Mucosa of rectum (tissue), 2 donors: ENCODE data around the gene DCBLD1.

Experiments
- H3K27ac ChIP-seq, 2 donors: one replicate each; pipeline ENCODE4 v1.7.0; 2013; ENCODE audit warnings: inconsistent platforms in 2 of 2, low read depth in 2 of 2, low read length in 2 of 2
- H3K27me3 ChIP-seq, 2 donors: one replicate each; pipeline ENCODE4 v1.7.0; 2013; ENCODE audit warnings: low read length in 2 of 2; ENCODE audit not compliant: control insufficient read depth in 2 of 2, insufficient read depth in 2 of 2
- H3K36me3 ChIP-seq, 2 donors: one replicate each; pipeline ENCODE4 v1.7.0; 2013; ENCODE audit warnings: low read length in 2 of 2; ENCODE audit not compliant: control insufficient read depth in 2 of 2, insufficient read depth in 2 of 2
- H3K4me1 ChIP-seq, 2 donors: one replicate each; pipeline ENCODE4 v1.7.0; 2013; ENCODE audit warnings: low read length in 2 of 2, mild to moderate bottlenecking in 1 of 2; ENCODE audit not compliant: control insufficient read depth in 2 of 2, insufficient read depth in 2 of 2
- H3K4me3 ChIP-seq, 2 donors: one replicate each; pipeline ENCODE4 v1.7.0; 2013; ENCODE audit warnings: low read length in 2 of 2
- H3K9ac ChIP-seq, 2 donors: one replicate each; pipeline ENCODE4 v1.7.0; 2013; ENCODE audit warnings: low read length in 2 of 2, low read depth in 1 of 2, mild to moderate bottlenecking in 1 of 2
- H3K9me3 ChIP-seq, 2 donors: one replicate each; pipeline ENCODE4 v1.7.0; 2013; ENCODE audit warnings: low read length in 2 of 2; ENCODE audit not compliant: control insufficient read depth in 2 of 2
- donor health status: healthy.
- donor health status: Normal muscosa, but diverticular disease.

DCBLD1 gene

DNA sequence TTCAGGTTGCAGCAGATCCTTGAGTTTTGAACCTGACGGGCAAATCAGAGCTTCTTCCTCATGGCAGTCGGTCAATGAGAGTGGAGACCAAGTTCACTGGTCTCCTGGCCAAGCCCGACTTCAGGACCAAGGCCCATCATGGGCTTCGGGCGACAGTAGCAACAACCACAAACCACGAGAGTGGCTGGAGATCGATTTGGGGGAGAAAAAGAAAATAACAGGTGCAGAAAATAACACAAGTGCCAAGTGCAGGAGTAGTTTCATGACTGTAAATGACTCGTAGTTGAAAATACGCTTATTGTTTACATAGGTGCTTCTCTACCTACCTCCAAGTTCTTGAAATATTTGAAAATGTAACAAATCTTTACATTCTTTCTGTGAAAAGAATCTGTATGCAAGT, 56.1 kb downstream of the DCBLD1 start:
- Histone ChIP-seq H3K9ac (no peak overlapping the region), H3K4me1 (no peaks in the 10 kb centered on the region), H3K36me3 (peaks cover 22 to 25% of the 10 kb centered on the region in 2 donors), H3K4me3 (no peak overlapping the region), H3K27me3 (no peaks in the 10 kb centered on the region), H3K27ac (no peak overlapping the region), H3K9me3 (no peaks in the 10 kb centered on the region)

- Histone ChIP-seq H3K4me1 (no peaks in the 10 kb centered on the region), H3K27me3 (no peaks in the 10 kb centered on the region), H3K9me3 (no peaks in the 10 kb centered on the region), H3K9ac (no peak overlapping the region), H3K27ac (no peak overlapping the region), H3K4me3 (no peak overlapping the region), H3K36me3 (peaks cover 30 to 33% of the 10 kb centered on the region in 2 donors)
These were observed 58.2 kb downstream of the DCBLD1 start for GRCh38 chr6:117540670-117541069.

- H3K4me3 ChIP-seq, result no peak overlapping the region
- H3K36me3 ChIP-seq, result peaks cover 31 to 38% of the 10 kb centered on the region in 2 donors
- H3K9ac ChIP-seq, result no peak overlapping the region
- no peaks in the 10 kb centered on the region for H3K4me1 ChIP-seq
- no peak overlapping the region for H3K27ac ChIP-seq
- no peaks in the 10 kb centered on the region for H3K27me3 ChIP-seq
- H3K9me3 ChIP-seq, result no peaks in the 10 kb centered on the region
These were observed 60.0 kb downstream of the DCBLD1 start for GRCh38 chr6:117542493-117542892.

DNA sequence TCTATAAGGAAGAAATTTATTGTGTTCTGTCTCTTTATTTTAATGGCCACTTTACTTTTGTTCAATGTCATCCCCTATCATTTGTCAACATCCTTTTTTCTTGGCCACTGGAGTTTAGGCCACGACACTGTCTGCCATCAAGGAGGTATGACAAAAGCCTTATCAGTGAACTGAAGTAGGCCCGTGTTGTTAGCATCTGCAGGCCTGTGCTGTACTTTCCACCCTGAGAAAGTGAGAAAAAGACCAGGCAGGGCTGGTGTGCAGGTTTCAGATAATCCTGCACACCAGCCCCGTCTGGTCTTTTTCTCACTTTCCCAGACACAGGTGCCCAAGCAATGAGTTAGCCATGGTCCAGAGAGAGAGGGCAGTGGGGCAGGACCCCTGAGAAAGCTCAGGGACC, 62.2 kb downstream of the DCBLD1 start:
- Histone ChIP-seq H3K4me1 (no peaks in the 10 kb centered on the region), H3K9ac (no peak overlapping the region), H3K27me3 (no peaks in the 10 kb centered on the region), H3K9me3 (no peaks in the 10 kb centered on the region), H3K4me3 (no peak overlapping the region), H3K36me3 (peaks cover 29 to 37% of the 10 kb centered on the region in 2 donors), H3K27ac (no peak overlapping the region)

DNA sequence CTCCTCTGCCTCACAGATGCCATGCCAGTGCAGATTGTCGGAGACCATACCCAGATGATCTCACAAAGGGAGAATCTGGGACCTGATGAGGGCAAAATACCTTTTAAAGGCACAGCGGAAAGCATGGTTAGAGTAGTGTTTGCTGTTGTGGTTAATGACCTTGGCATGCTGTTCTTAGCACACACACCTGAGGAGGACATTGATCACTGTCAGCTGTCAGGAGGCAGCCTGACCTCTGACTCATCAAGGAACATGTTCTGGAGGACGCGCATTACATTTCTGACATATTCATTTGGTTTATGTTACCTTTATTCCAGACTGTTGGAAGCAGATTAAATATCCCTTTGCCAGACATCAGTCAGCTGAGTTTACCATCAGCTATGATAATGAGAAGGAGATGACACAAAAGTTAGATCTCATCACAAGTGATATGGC, 62.7 kb downstream of the DCBLD1 start:
- Histone ChIP-seq H3K27ac (no peak overlapping the region), H3K27me3 (no peaks in the 10 kb centered on the region), H3K4me1 (no peaks in the 10 kb centered on the region), H3K4me3 (no peak overlapping the region), H3K36me3 (peaks cover 27 to 37% of the 10 kb centered on the region in 2 donors), H3K9ac (no peak overlapping the region), H3K9me3 (no peaks in the 10 kb centered on the region)

GRCh38 chr6:117546674-117547073, 64.2 kb downstream of the DCBLD1 start:
- peaks cover 18 to 31% of the 10 kb centered on the region in 2 donors for H3K36me3 ChIP-seq
- H3K4me3 ChIP-seq, result no peak overlapping the region
- H3K4me1 ChIP-seq, result no peaks in the 10 kb centered on the region
- no peak overlapping the region for H3K27ac ChIP-seq
- no peaks in the 10 kb centered on the region for H3K9me3 ChIP-seq
- H3K9ac ChIP-seq, result no peak overlapping the region
- H3K27me3 ChIP-seq, result no peaks in the 10 kb centered on the region

DNA sequence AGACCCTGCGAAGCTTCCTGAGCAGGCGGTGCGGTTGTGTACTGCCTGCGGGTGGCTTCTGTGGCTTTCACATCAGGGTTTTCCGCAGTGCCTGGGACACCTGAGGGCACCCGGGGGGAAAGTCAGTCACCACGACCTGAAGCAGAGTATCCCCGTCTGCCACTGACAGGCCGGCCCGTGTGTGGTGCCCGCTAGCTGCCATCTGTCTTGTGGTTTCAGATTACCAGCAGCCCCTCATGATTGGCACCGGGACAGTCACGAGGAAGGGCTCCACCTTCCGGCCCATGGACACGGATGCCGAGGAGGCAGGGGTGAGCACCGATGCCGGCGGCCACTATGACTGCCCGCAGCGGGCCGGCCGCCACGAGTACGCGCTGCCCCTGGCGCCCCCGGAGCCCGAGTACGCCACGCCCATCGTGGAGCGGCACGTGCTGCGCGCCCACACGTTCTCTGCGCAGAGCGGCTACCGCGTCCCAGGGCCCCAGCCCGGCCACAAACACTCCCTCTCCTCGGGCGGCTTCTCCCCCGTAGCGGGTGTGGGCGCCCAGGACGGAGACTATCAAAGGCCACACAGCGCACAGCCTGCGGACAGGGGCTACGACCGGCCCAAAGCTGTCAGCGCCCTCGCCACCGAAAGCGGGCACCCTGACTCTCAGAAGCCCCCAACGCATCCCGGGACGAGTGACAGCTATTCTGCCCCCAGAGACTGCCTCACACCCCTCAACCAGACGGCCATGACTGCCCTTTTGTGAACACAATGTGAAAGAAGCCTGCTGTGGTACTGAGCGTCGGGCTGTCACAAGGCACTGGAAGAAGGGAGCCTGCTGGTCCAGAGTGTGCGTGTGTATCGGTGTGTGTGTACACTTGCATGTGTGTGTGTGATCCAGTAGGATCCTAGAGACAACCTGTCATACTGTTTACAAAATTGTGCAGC, 65.5 kb downstream of the DCBLD1 start:
- peak overlapping the region in 1 of 2 donors; percentile 32 for H3K27ac ChIP-seq
- no peaks in the 10 kb centered on the region for H3K27me3 ChIP-seq
- H3K36me3 ChIP-seq, result peaks cover 18 to 28% of the 10 kb centered on the region in 2 donors
- no peaks in the 10 kb centered on the region for H3K4me1 ChIP-seq
- peak overlapping the region; percentile 46 to 60 for H3K4me3 ChIP-seq
- H3K9ac ChIP-seq, result peak overlapping the region in 1 of 2 donors; percentile 44
- H3K9me3 ChIP-seq, result no peaks in the 10 kb centered on the region

DNA sequence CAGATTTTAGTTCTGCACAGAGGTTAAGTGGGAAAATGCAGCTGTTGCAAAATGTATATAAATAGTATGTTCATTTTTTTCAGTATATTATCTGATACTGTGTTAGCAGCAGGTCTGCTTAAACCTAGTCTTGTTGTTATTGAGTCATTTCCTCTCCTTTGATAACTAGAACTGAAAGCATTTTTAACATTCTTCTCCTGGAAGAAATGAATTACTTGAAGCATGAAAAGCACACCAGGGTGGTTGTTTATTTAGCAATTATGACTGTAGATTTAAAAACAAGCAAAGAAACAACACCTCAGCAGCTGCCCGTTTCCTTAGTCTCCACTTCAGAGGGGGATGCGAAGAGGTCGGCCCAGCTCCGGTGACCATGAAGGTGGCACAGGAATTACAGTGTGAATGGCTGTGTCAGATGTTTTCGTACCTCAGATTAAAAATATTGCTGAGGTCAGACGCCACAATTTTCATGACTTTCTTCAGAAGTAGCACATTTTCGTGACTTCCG, 66.4 kb downstream of the DCBLD1 start:
- H3K9ac ChIP-seq, result no peak overlapping the region
- H3K27ac ChIP-seq, result no peak overlapping the region
- no peaks in the 10 kb centered on the region for H3K4me1 ChIP-seq
- no peaks in the 10 kb centered on the region for H3K9me3 ChIP-seq
- H3K36me3 ChIP-seq, result peaks cover 18 to 26% of the 10 kb centered on the region in 2 donors
- H3K4me3 ChIP-seq, result no peak overlapping the region
- no peaks in the 10 kb centered on the region for H3K27me3 ChIP-seq

- H3K36me3 ChIP-seq, result peaks cover 15 to 26% of the 10 kb centered on the region in 2 donors
- H3K27me3 ChIP-seq, result no peaks in the 10 kb centered on the region
- no peak overlapping the region for H3K4me3 ChIP-seq
- no peak overlapping the region for H3K27ac ChIP-seq
- H3K9ac ChIP-seq, result no peak overlapping the region
- H3K9me3 ChIP-seq, result no peaks in the 10 kb centered on the region
- H3K4me1 ChIP-seq, result no peaks in the 10 kb centered on the region
These were observed 67.1 kb downstream of the DCBLD1 start for GRCh38 chr6:117549611-117550010.

DNA sequence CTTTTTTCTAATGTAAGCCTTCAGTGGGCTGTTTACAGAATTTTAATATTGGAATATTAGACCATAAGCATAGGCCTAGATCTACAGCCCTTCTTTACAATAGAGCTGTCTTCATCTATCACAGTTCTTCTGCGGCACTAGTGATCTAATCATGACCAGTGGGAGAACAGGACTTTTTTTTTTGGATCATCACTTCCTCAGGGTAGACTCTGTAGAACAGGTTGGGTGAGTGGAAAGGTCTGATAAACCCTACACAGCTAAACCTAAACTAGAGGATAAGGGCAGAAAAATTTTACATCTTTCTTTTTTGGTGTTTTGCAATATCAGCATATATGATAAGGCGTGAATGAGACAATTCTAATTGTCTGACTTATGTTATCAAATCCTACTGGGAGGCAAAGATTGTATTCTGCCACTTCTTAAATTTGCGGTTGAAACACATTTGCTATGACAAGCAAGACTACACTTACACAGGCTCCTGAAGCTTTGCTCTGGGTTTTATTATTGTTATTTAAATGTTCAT, 67.7 kb downstream of the DCBLD1 start:
- no peaks in the 10 kb centered on the region for H3K27me3 ChIP-seq
- H3K27ac ChIP-seq, result no peak overlapping the region
- no peak overlapping the region for H3K9ac ChIP-seq

More for the DNA sequence above, 67.7 kb downstream of the DCBLD1 start:
- no peaks in the 10 kb centered on the region for H3K9me3 ChIP-seq
- no peak overlapping the region for H3K4me3 ChIP-seq
- no peaks in the 10 kb centered on the region for H3K4me1 ChIP-seq
- H3K36me3 ChIP-seq, result peaks cover 14 to 21% of the 10 kb centered on the region in 2 donors
